Type B pancreatic cell (in vitro differentiated cells): Measurements from ENCODE around the gene ARID4B. TPM values are rescaled to one million over a fixed set of nuclear protein-coding genes. Genes with fewer than 3 reads are reported as not detected.

Experiments used
- DNase-seq: peaks from one replicate; pipeline ENCODE4 v3.0.0; 2021; ENCODE audit warnings: mixed read lengths; ENCODE audit not compliant: unreplicated experiment; ENCODE audit errors: extremely low spot score
- H3K27ac Mint-ChIP-seq: 2 replicates; pipeline ENCODE4 v1.8.0; 2021; ENCODE audit warnings: mild to moderate bottlenecking, mixed read lengths
- H3K27me3 Mint-ChIP-seq: 2 replicates; pipeline ENCODE4 v1.8.0; 2021; ENCODE audit warnings: mixed read lengths
- H3K36me3 Mint-ChIP-seq: 2 replicates; pipeline ENCODE4 v1.8.0; 2021; ENCODE audit warnings: mixed read lengths
- H3K4me1 Mint-ChIP-seq: one replicate; pipeline ENCODE4 v1.8.0; 2021; ENCODE audit warnings: mixed read lengths; ENCODE audit not compliant: unreplicated experiment
- H3K4me3 Mint-ChIP-seq: 2 replicates; pipeline ENCODE4 v1.8.0; 2021; ENCODE audit warnings: mild to moderate bottlenecking, mixed read lengths
- H3K9me3 Mint-ChIP-seq: 2 replicates; pipeline ENCODE4 v1.8.0; 2021; ENCODE audit warnings: mixed read lengths
- CTCF ChIP-seq: fragments of 200-600 bp; sonication (generic); conservative IDR thresholded peaks from 2 replicates; pipeline ENCODE4 v1.5.0; 2021; ENCODE audit warnings: antibody characterized with exemption, mild to moderate bottlenecking
- total RNA-seq: library from RNA; stranded (reverse); gene quantifications from 2 replicates; pipeline ENCODE4 v1.2.1, GENCODE V29; 2021; ENCODE audit warnings: low replicate concordance

ARID4B gene
- total RNA-seq, 1 donor from 2014 or later = 42.4 TPM

DNA sequence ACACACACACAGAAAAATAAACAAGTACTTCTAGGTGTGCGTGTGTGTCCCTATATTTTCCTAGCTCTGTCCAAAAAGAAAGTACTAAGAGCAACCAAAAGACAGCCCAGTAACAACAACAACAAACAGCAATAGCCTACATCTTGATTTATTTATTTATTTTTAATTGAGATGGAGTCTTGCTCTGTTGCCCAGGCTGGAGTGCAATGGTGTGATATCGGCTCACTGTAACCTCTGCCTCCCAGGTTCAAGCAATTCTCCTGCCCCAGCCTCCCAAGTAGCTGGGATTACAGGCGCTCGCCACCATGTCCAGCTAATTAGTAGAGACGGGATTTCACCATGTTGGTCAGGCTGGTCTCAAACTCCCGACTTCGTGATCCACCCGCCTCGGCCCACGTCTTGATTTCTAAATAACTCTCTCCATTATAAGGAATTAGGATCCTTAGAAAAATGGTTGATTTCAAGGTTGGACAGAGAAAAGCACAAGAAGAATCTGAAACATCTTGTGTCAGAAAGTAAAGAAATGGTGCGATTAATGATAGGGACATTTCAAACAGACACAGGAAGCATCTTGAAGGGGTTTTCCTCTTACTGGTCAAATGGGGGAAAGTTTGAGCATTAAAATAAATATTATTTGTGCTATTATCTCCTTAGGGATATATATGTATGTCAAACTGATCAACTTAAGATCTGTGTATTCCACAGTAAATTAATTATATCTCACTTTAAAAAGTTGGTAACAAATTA is 59.4 kb downstream of the ARID4B start:
- no peak for DNase-seq
- Mint-ChIP-seq H3K27me3 (no peaks in the 10 kb centered on the region), H3K4me3 (no peak overlapping the region), H3K36me3 (peaks cover 3% of the 10 kb centered on the region), H3K27ac (no peak overlapping the region), H3K4me1 (peaks cover 28% of the 10 kb centered on the region), H3K9me3 (peaks cover 3% of the 10 kb centered on the region)
- no peak for TF ChIP-seq CTCF

GRCh38 chr1:235266967-235267366 is 61.0 kb downstream of the ARID4B start:
- no peaks in the 10 kb centered on the region for H3K27me3 Mint-ChIP-seq
- no peak for DNase-seq
- H3K9me3 Mint-ChIP-seq = peaks cover 2% of the 10 kb centered on the region
- H3K4me1 Mint-ChIP-seq = peaks cover 28% of the 10 kb centered on the region
- peaks cover 3% of the 10 kb centered on the region for H3K36me3 Mint-ChIP-seq
- H3K4me3 Mint-ChIP-seq = no peak overlapping the region
- H3K27ac Mint-ChIP-seq = no peak overlapping the region
- no peak for TF ChIP-seq CTCF

- H3K4me3 Mint-ChIP-seq = no peak overlapping the region
- H3K27ac Mint-ChIP-seq = no peak overlapping the region
- no peaks in the 10 kb centered on the region for H3K9me3 Mint-ChIP-seq
- H3K36me3 Mint-ChIP-seq = peaks cover 3% of the 10 kb centered on the region
- no peaks in the 10 kb centered on the region for H3K27me3 Mint-ChIP-seq
- no peak for TF ChIP-seq CTCF
- no peak for DNase-seq
- H3K4me1 Mint-ChIP-seq = peaks cover 28% of the 10 kb centered on the region
Measured at GRCh38 chr1:235266325-235266724, 61.7 kb downstream of the ARID4B start.

GRCh38 chr1:235265900-235266299 is 62.1 kb downstream of the ARID4B start:
- TF ChIP-seq CTCF = no peak
- no peaks in the 10 kb centered on the region for H3K27me3 Mint-ChIP-seq
- H3K9me3 Mint-ChIP-seq = no peaks in the 10 kb centered on the region
- no peak for DNase-seq
- peaks cover 27% of the 10 kb centered on the region for H3K4me1 Mint-ChIP-seq
- no peak overlapping the region for H3K4me3 Mint-ChIP-seq
- peaks cover 3% of the 10 kb centered on the region for H3K36me3 Mint-ChIP-seq
- H3K27ac Mint-ChIP-seq = no peak overlapping the region

- no peak overlapping the region for H3K4me3 Mint-ChIP-seq
- no peak for DNase-seq
- no peak overlapping the region for H3K27ac Mint-ChIP-seq
- no peak for TF ChIP-seq CTCF
- H3K27me3 Mint-ChIP-seq = no peaks in the 10 kb centered on the region
- H3K4me1 Mint-ChIP-seq = peaks cover 20% of the 10 kb centered on the region
- no peaks in the 10 kb centered on the region for H3K9me3 Mint-ChIP-seq
- H3K36me3 Mint-ChIP-seq = peaks cover 3% of the 10 kb centered on the region
Measured at GRCh38 chr1:235264327-235264726, 63.7 kb downstream of the ARID4B start.
